Stomach (tissue), 4 donors: ENCODE data around the gene NHS.

Experiments
- POLR2AphosphoS5 ChIP-seq, 3 donors: sonication (generic); formaldehyde crosslinking; IDR thresholded peaks; one replicate each; pipeline ENCODE4 v1.6.1; 2016; ENCODE audit warnings: antibody characterized with exemption in 3 of 3
- TF ChIP-seq, protein P1 (sequence below), 7 experiments: fragments of 450-650 bp in 4 of 7; fragments of 200-600 bp in 3 of 7; sonication (generic) in 3 of 7; IDR thresholded peaks; one replicate each; pipeline ENCODE4 v1.5.1; 2016 to 2019; ENCODE audit warnings: antibody characterized with exemption in 7 of 7, control low read depth in 2 of 7, mild to moderate bottlenecking in 1 of 7

DNA sequence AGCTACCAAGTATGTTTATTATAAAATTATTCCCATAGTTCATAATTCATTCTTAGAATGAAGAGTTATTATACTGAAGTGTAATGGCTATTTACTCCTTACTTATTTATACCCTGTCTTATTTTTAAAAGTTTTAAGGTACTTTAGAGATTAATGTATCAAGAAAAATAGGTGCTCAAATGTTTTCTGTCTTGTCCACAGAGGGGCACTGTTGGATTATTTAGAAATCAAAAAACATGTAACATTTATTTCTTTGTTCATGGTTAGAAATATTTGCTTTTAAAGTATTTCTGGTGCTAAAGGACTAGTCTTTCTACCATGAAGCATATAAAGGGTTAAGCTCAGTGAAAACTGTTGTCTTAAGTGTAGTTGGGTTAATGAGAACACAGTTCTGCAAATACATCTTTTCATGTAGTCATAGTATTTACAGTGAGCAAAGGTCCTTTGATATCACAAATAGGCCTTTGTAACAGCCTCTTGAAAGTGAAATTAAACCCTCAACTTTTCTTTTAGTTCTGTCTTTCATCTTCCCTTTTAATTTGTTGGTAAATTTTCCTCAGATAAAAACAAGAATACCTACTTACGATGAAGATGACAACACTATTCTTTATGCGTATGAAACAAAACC, 370.0 kb downstream of the NHS start:
- TF ChIP-seq, protein P1, sequence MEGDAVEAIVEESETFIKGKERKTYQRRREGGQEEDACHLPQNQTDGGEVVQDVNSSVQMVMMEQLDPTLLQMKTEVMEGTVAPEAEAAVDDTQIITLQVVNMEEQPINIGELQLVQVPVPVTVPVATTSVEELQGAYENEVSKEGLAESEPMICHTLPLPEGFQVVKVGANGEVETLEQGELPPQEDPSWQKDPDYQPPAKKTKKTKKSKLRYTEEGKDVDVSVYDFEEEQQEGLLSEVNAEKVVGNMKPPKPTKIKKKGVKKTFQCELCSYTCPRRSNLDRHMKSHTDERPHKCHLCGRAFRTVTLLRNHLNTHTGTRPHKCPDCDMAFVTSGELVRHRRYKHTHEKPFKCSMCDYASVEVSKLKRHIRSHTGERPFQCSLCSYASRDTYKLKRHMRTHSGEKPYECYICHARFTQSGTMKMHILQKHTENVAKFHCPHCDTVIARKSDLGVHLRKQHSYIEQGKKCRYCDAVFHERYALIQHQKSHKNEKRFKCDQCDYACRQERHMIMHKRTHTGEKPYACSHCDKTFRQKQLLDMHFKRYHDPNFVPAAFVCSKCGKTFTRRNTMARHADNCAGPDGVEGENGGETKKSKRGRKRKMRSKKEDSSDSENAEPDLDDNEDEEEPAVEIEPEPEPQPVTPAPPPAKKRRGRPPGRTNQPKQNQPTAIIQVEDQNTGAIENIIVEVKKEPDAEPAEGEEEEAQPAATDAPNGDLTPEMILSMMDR (IDR thresholded peaks at IDR 0.05): peak in 2 of 7 experiments; percentile 12 to 26
- no peak for TF ChIP-seq POLR2AphosphoS5 (IDR thresholded peaks at IDR 0.05)
